NT2/D1 (cell line): ENCODE data around the gene AP3B1.
"Not testable (repeated sequence)": the region's sequence is repeated elsewhere in the genome, so short reads cannot be mapped to it uniquely, and the experiment has no call there.

Source experiments
- YY1 ChIP-seq: IDR thresholded peaks from 2 replicates; pipeline ENCODE4 v1.6.1; 2011; ENCODE audit not compliant: insufficient read length, insufficient read depth
- ZNF274 ChIP-seq: IDR thresholded peaks from 2 replicates; pipeline ENCODE4 v1.6.1; 2011; ENCODE audit warnings: mild to moderate bottlenecking, low read depth, low read length

DNA sequence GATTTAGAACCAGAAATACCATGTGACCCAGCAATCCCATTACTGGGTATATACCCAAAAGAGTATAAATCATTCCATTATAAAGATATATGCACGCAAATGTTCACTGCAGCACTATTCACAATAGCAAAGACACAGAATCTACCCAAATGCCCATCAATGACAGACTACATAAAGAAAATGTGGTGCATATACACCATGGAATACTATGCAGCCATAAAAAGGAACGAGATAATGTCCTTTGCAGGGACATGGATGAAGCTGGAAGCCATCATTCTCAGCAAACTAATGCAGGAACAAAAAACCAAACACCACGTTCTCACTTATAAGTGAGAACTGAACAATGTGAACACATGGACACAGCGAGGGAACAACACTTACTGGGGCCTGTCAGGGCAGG, 105.8 kb downstream of the AP3B1 start:
- TF ChIP-seq YY1, ZNF274: not testable (repeated sequence)
